Measurements from ENCODE around the gene OR2AG2.
"Not testable (repeated sequence)": the region's sequence is repeated elsewhere in the genome, so short reads cannot be mapped to it uniquely, and the experiment has no call there.

The OR2AG2 gene

DNA sequence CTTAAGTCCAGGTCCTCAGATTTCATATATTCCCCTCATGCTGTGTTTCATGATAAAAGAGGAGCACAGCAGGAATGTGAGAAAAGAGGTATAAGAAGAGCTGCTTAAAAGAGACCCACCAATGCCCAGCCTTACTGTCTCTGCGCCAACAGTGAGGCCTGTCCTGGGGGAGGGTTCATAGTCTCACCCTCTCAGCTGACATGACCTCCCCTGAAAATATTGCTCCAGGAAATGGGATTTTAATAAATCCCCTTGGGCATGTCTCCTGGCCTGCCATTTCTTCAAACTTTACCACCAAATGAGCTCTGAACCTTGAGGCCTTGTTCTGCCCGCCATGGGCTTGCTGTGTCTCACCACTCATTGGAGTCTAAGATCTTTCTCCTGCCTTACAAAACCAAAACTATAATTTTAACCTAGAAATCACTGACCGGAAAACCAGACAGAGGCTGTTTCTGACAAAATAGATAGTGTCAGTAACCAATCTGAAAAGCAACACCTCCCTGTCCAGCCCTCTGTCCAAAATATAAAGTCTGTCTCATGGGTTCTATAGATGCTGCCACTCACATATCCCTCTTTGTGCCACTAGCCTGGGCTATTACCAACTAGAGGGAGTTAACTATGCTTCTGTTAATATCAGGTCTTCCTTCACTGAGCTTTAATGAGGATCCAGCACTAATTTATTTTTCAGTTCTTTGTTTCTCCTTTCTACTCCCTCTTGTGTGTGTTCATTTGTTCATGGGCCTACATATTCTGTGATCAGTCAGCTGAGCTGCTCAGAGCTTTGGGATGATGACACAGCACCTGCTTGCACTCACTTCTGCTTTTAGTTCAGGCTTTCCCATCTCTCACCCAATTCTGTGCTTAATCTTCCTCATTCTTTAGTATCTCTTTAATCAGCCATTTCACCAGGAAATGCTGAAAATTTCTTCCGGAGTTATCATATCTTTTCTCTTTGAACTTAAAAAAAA lies at the start of gene OR2AG2:
TSS of gene OR2AG2 (minus strand) at position 51 of the 968 bp plus-strand sequence. CDS start 3,019 bp downstream, outside the sequence.
- no peak for DNase-seq

DNA sequence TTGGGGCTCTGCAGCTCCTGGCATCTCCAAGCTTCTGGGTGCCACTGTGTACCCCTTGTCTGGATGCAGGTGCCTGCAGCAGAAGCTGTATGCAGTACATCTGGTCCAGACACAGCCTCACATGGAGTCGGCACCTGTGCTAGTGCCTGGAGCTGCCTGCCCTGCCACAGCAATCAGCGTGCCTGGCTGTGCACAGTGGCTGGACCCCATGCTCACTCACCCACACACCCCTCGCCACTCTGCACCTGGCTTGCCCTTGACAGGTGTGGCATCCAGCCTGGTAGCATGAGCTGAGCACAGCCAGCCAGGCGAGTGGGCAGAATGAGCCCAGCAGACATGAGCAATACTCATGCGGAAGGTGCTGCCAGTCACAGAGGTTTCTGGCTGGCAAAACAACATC lies 47.2 kb upstream of the OR2AG2 start:
- no peak for DNase-seq

DNA sequence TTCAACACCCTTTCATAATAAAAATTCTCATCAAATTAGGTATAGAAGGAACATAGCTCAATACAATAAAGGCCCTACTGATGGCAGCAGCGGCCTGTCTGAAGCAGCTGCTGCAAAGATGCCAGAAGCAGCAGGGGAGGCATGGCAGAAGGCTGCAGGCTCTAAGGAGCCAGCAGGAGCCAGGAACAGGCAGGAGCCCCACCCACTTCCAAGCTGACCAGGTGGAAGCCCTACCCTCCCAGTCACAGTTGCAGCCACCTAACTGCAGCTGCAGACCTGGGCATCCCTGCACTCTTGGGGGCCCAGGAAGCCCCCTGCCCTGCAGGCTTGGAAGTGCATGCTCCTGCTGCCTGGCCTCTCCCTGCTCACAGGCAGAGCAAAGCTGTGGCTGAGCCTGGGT lies 45.9 kb upstream of the OR2AG2 start:
- DNase-seq, result no peak

GRCh38 chr11:6813656-6814055 lies 41.9 kb upstream of the OR2AG2 start:
- no peak for DNase-seq

DNA sequence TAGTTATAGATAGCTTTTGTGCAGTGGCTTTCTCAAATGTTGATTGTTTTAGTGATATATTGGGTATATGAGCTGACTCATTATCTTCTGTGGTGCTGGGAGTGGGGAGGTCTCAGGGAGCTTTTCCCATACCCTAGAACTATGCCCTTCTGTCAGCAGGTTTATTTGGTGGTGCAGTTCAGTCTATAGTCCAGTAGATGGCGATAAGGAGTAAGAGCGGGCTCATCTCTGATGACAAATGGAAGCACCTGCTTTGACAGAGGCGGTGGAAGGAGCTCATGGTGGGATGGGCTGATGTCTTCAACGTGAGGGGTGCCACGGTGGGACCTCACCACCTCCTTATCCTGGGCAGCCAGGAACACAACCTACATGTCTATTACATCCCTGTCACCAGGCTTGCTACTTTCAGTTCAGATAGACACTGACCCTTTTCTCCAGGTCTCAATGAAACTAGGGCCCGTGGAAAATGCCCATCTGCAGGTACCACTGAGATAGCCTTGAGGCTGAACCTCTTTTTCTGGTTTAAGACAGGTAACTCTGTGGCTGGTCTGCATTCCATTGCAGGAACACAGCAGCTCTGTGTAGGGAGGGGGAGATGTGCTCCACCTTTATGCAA lies 40.7 kb upstream of the OR2AG2 start:
- peak; percentile 6 for DNase-seq

GRCh38 chr11:6801075-6801474 lies 29.3 kb upstream of the OR2AG2 start:
- DNase-seq, result not testable (repeated sequence)

GRCh38 chr11:6799402-6799801 lies 27.6 kb upstream of the OR2AG2 start, which contains the start of gene OR6A2:
OR6A2 (minus strand) TSS chr11:6799689; CDS start chr11:6795708, 3,981 bp downstream.
- no peak for DNase-seq

GRCh38 chr11:6794639-6795038 lies 22.9 kb upstream of the OR2AG2 start:
- DNase-seq, result no peak

GRCh38 chr11:6790546-6790945 lies 18.8 kb upstream of the OR2AG2 start:
- no peak for DNase-seq

DNA sequence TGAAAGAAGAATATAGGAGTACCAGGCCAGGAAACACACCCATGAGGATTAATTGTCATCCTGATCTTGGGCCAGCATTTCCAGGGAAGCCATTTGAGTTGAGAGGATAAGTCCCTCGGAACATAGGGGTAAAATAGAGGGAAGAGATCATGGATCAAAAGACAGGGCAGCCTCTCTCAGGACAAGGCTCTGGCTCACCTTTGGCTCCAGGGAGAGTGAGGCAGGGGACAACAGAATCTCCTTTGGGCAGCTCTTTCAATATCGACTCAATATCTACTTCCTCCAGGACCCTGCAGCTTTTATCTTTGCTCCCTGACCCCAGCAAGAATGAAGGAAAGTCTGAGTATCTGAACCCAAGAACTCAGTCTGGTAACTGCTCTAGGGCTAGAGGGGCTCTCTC lies 10.9 kb upstream of the OR2AG2 start, which contains the start of gene OR2AG1:
TSS of gene OR2AG1 (plus strand) at position 301 of the 400 bp plus-strand sequence. CDS start 2,018 bp downstream, outside the sequence.
- no peak for DNase-seq

- DNase-seq, result no peak
Measured at GRCh38 chr11:6780829-6781228, 9.1 kb upstream of the OR2AG2 start.

- DNase-seq, result no peak
Measured at GRCh38 chr11:6778518-6778917, 6.7 kb upstream of the OR2AG2 start.

DNA sequence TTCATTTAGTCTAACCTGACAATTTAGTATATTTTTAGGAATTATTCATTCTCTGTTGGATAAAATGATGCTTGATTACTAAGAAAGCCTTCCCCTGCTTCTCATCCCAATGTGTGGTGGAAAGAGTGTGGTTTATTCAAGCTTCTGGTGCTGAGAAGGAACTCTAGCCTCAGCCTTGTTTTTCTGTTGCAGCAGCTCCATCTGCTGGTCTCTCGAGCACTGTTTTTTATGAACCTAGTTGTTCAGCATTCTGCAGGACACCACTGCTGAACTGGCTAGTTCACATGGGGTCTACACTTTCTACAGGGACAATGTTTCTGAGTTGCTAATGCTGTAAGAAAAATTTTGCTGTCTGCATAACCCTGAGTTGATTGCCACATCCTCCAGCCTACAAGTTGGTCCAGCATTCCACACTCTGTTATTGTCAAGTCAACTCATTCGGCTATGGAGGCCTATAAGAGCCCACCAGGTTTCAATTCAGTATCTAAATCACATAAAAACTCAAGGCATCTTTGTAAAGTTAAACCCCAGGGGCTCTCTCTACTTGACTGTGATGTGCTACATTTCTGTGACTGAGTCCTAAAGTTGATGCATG lies 14.3 kb downstream of the OR2AG2 start:
- peak; percentile 62 for DNase-seq

- DNase-seq, result no peak
Measured at GRCh38 chr11:6755953-6756347, 15.8 kb downstream of the OR2AG2 start.

- DNase-seq, result peak; percentile 34
Measured at GRCh38 chr11:6755303-6755952, 16.3 kb downstream of the OR2AG2 start.

DNA sequence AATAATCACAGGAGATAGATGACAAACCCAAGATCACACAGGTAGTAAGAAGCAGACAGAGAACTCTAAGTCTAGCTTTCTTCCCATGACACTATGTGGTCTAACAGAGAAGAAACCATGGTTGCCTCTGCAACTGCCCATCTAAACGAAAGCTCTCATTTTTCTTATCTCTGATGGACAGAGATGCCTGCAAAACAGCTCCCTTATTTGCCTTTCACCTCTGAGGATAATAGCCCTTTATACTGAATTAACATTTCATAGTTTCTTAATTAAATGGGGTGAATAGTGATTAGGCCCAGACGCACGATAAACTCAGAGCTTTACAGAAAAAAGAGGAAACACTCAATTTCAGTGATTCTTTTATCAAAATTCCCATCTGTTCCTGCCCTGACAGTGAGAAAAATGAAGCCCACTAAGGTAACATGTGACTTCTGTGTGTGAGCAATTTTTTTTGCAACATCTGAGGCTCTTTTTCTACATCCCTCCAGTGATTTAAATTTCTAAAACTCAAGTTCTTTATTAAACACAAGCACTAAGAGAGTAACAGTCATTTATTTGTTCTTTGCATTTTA lies 24.6 kb downstream of the OR2AG2 start:
- no peak for DNase-seq

- DNase-seq, result no peak
Measured at GRCh38 chr11:6746626-6747025, 25.1 kb downstream of the OR2AG2 start.

GRCh38 chr11:6746086-6746618 lies 25.6 kb downstream of the OR2AG2 start:
- DNase-seq, result peak; percentile 78

DNA sequence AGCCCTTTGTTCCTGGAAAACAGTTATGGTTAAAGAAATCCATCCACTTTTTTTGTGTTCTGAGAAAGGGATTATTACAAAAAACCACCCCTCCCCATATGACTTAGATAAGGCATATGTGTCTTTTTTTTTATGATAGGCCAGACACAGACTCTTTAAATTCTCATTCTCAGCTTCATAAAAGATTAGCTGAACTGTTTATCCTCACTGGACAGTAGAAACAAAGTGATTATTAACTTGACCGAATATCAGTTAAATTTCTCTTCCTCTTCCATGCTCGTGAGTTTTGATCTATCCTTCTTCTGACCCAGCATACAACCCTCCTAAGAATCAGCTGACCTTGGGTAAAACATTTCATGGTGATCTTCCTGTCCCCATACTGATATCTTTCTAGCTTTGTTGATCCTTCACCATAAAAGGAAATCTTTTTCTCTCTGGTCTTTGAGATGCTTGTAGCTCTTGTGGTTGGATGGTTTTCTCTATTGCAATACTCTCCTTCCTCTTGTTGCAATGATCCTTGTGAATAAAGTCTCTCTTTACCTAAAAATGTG lies 26.2 kb downstream of the OR2AG2 start:
- peak; percentile 35 for DNase-seq

DNA sequence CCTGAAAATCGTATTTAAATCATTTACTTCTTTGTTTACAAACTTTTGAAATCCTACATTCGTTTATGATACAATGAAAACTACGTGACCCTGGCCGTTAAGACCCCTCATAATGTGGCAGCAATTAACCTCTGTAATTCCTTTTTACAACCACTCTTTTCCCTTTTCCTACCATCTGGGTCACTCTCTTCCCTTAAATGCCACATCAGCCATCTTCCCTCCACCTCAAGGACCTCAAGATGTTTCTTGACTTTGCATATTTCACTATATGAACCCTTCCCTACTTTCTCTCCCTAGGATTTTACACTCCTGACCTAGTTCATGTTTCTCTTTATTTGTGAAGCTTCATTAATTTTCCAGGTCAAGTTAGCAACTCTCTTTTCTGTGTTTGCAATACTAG lies 26.8 kb downstream of the OR2AG2 start:
- no peak for DNase-seq

- DNase-seq, result no peak
Measured at GRCh38 chr11:6742260-6742659, 29.5 kb downstream of the OR2AG2 start.

GRCh38 chr11:6738590-6738989 lies 33.2 kb downstream of the OR2AG2 start:
- no peak for DNase-seq

Data from KG1 (cell line).